HepG2 (cell line): ENCODE results near the gene ZNF333. TPM values are rescaled to one million over a fixed set of nuclear protein-coding genes. Genes with fewer than 3 reads are reported as not detected.

Experiments used
- ATAC-seq: fragments of 200-7000 bp; cut with Tn5 transposase; 3 replicates; pipeline ENCODE4 v1.9.1; 2020; ENCODE audit warnings: mild to moderate bottlenecking, moderate library complexity
- BruUV-seq: library from RNA; stranded (reverse); fragments of 400-500 nt; replicated peaks from 2 replicates; lab custom pipeline; 2021; lab: Mats Ljungman, UMichigan
- CTCF ChIA-PET: fragments of 300-600 bp; formaldehyde crosslinking; extraction: SDS; loops from one replicate; lab custom pipeline; 2021; ENCODE audit warnings: low total read pairs, inconsistent platforms, low intra/inter-chr PET ratio; lab: Yijun Ruan, JAX
- POLR2A ChIA-PET: fragments of 350-600 bp; sonication (Branson Sonifier 250); formaldehyde crosslinking; loops from one replicate; lab custom pipeline; 2020; ENCODE audit warnings: antibody characterized with exemption, inconsistent platforms; lab: Yijun Ruan, JAX
- DNase-seq: peaks from one replicate; pipeline ENCODE4 v3.0.0-alpha.2; 2015; ENCODE audit warnings: low spot score
- FAIRE-seq: peaks from 3 replicates; lab custom pipeline; 2011; peaks lifted over from hg19 to GRCh38; lab: Jason Lieb, UNC
- H2AFZ ChIP-seq: one replicate; pipeline ENCODE4 v1.6.1; 2011; ENCODE audit warnings: low read length, inconsistent platforms
- H3K27ac ChIP-seq: fragments of 300-600 bp; 3 replicates; pipeline ENCODE4 v1.8.0; 2011; ENCODE audit warnings: mixed run types, mild to moderate bottlenecking, mixed read lengths, low read length, inconsistent platforms; ENCODE audit not compliant: insufficient read depth; ENCODE audit errors: extremely low read length
- H3K27me3 ChIP-seq, 2 experiments: fragments of 200-600 bp in 1 of 2; 2 replicates in 1 of 2; 3 replicates in 1 of 2; pipeline versions ENCODE4 v1.6.0 to v1.8.0; 2011; ENCODE audit warnings: low read length in 2 of 2, mild to moderate bottlenecking in 2 of 2, moderate library complexity in 2 of 2, inconsistent platforms in 1 of 2; ENCODE audit not compliant: insufficient read depth in 2 of 2, control insufficient read depth in 1 of 2
- H3K36me3 ChIP-seq, 2 experiments: fragments of 200-600 bp in 1 of 2; replicated peaks in 1 of 2; 2 replicates in 1 of 2; 3 replicates in 1 of 2; pipeline versions ENCODE4 v1.5.1 to v1.8.0; 2011; ENCODE audit warnings: low read length in 2 of 2, inconsistent platforms in 1 of 2; ENCODE audit not compliant: insufficient read depth in 2 of 2, control insufficient read depth in 1 of 2
- H3K4me1 ChIP-seq: 2 replicates; pipeline ENCODE4 v1.5.1; 2012; ENCODE audit warnings: low read length, inconsistent platforms; ENCODE audit not compliant: insufficient read depth
- H3K4me2 ChIP-seq: 2 replicates; pipeline ENCODE4 v1.6.0; 2011; ENCODE audit warnings: low read depth, low read length, inconsistent platforms
- H3K4me3 ChIP-seq, 3 experiments: fragments of 200-600 bp in 1 of 3; sonication (generic), shearing (Covaris generic) in 1 of 3; replicated peaks in 1 of 3; 2 replicates each; pipeline ENCODE4 v1.5.1; 2011 to 2016; ENCODE audit warnings: low read length in 3 of 3, inconsistent platforms in 2 of 3, low read depth in 2 of 3, mild to moderate bottlenecking in 2 of 3, control low read depth in 1 of 3, mixed read lengths in 1 of 3; ENCODE audit not compliant: insufficient read depth in 1 of 3
- H3K79me2 ChIP-seq: one replicate; pipeline ENCODE4 v1.6.1; 2011; ENCODE audit warnings: low read length, inconsistent platforms; ENCODE audit not compliant: insufficient read depth
- H3K9ac ChIP-seq: 2 replicates; pipeline ENCODE4 v1.6.0; 2011; ENCODE audit warnings: mild to moderate bottlenecking, low read depth, low read length, inconsistent platforms; ENCODE audit not compliant: insufficient read depth
- H3K9me3 ChIP-seq: 2 replicates; pipeline ENCODE4 v1.5.1; 2012; ENCODE audit warnings: mild to moderate bottlenecking, low read length
- H4K20me1 ChIP-seq: 2 replicates; pipeline ENCODE4 v1.6.0; 2011; ENCODE audit warnings: inconsistent platforms, mild to moderate bottlenecking, low read length, moderate library complexity; ENCODE audit not compliant: insufficient read depth
- ATF7-NPFF ChIP-seq: sonication (generic); formaldehyde crosslinking; IDR thresholded peaks from 2 replicates; pipeline ENCODE4 v1.8.1; 2023; ENCODE audit warnings: mild to moderate bottlenecking, low read depth, missing genetic modification reagents, moderate library complexity
- GABPA ChIP-seq, 2 experiments: IDR thresholded peaks; 2 replicates each; pipeline ENCODE4 v1.6.1; 2011 to 2016; ENCODE audit warnings: low read depth in 2 of 2, low read length in 1 of 2, missing biosample characterization in 1 of 2, missing genetic modification characterization in 1 of 2
- PATZ1 ChIP-seq: sonication (generic); formaldehyde crosslinking; IDR thresholded peaks from 2 replicates; pipeline ENCODE4 v1.4.0; 2020; ENCODE audit warnings: missing genetic modification reagents
- SMARCC2 ChIP-seq: fragments of 450-650 bp; IDR thresholded peaks from 2 replicates; pipeline ENCODE4 v1.6.1; 2017; ENCODE audit warnings: antibody characterized with exemption, mild to moderate bottlenecking
- SNAPC5 ChIP-seq: sonication (generic); formaldehyde crosslinking; IDR thresholded peaks from 2 replicates; pipeline ENCODE4 v1.8.1; 2023; ENCODE audit warnings: mild to moderate bottlenecking, missing genetic modification reagents, borderline replicate concordance
- THAP8 ChIP-seq: sonication (generic); formaldehyde crosslinking; IDR thresholded peaks from 2 replicates; pipeline ENCODE4 v1.5.1; 2020; ENCODE audit warnings: missing genetic modification reagents, mild to moderate bottlenecking, borderline replicate concordance
- WGBS: methylation state at CpG from one replicate; pipeline ENCODE4 v1.1.6; 2017; ENCODE audit warnings: low lambda C conversion rate; 5-methylcytosine and 5-hydroxymethylcytosine counted together
- in situ Hi-C: cut with HindIII; loops from 2 replicates; pipeline ENCODE4 v1.10.0; 2017; ENCODE audit warnings: low pct_unique_long_range_greater_than_20kb; ENCODE audit not compliant: extremely low pct_ligation_motif_present
- intact Hi-C: fragments of 100-400 bp; cut with micrococcal nuclease; formaldehyde crosslinking; loops from one replicate; pipeline ENCODE4 v1.10.0; 2022; ENCODE audit not compliant: unreplicated experiment
- polyA plus RNA-seq, 8 experiments: library from polyadenylated mRNA; depleted of rRNA in 3 of 8; stranded (reverse) in 7 of 8; unstranded in 1 of 8; fragments of >200 nt; fragmentation: Illumina TruSeq in 4 of 8; extraction: Trizol in 4 of 8; gene quantifications; 2 replicates each; pipeline versions ENCODE4 v1.2.1 to v1.2.3, GENCODE V29; 2011 to 2016; ENCODE audit warnings: low read depth in 4 of 8, missing spikeins in 1 of 8, mixed read lengths in 1 of 8; ENCODE audit not compliant: insufficient read depth in 1 of 8
- total RNA-seq, 5 experiments: library from RNA; depleted of rRNA; stranded (reverse); fragments of >200 nt; fragmentation: Illumina TruSeq; extraction: Trizol; gene quantifications; 2 replicates each; pipeline ENCODE4 v1.2.3, GENCODE V29; 2016; ENCODE audit warnings: low read depth in 1 of 5

ZNF333 gene
- total and polyA plus RNA-seq, 2 of the 13 experiments (the other 11 are each of a cell fraction or from before 2014, with no cell fraction given) = 3.4 to 6.4 TPM

DNA sequence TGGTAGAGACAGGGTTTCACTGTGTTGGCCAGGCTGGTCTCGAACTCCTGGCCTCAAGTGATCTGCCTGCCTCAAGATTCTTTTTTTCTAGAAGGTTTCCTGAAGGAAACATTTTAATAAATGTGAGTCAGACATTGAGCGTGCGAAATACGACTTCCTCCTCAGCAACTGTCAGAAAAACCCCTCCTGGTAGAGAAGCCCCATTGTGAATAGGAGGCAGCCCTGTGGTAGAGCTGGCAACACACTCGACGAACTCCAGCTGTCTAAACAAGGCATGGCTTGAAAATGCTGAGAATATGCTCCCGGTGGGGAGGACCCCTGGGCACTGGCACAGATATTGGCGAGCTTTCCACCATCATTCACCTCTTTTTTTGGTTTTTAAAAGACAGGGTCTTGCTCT is 9.8 kb downstream of the ZNF333 start:
- no peak overlapping the region for H2AFZ ChIP-seq
- H3K9ac ChIP-seq = no peak overlapping the region
- H4K20me1 ChIP-seq = no peaks in the 10 kb centered on the region
- H3K4me1 ChIP-seq = no peaks in the 10 kb centered on the region
- H3K27ac ChIP-seq = no peak overlapping the region
- ATAC-seq (no peak), DNase-seq (no peak), FAIRE-seq (no peak)
- in situ Hi-C loops = no loop called here
- peaks cover 9 to 56% of the 10 kb centered on the region in 2 experiments; a peak in 4 of 5 replicates for H3K36me3 ChIP-seq
- H3K27me3 ChIP-seq = no peaks in the 10 kb centered on the region
- WGBS = 89% methylated on average over 8 of the region's 8 CpGs
- H3K4me3 ChIP-seq = no peak overlapping the region
- no peaks in the 10 kb centered on the region for H3K9me3 ChIP-seq
- no TSS peak for BruUV-seq
- no peak overlapping the region for H3K4me2 ChIP-seq
- ChIA-PET POLR2A (no interaction called here), CTCF (no interaction called here)
- no peaks in the 10 kb centered on the region for H3K79me2 ChIP-seq
- intact Hi-C loops = no loop called here
- TF ChIP-seq PATZ1 (CRISPR knock-in tag) (no peak), SNAPC5 (CRISPR knock-in tag) (no peak), THAP8 (CRISPR knock-in tag) (no peak), GABPA (IDR thresholded peaks at IDR 0.05; ENCODE audit: low read depth, low read length) (no peak), GABPA (CRISPR knock-in tag; IDR thresholded peaks at IDR 0.05; ENCODE audit: low read depth) (no peak), ATF7-NPFF (CRISPR knock-in tag) (no peak), SMARCC2 (no peak)
